ENCODE results near the gene HARS2.

DNA sequence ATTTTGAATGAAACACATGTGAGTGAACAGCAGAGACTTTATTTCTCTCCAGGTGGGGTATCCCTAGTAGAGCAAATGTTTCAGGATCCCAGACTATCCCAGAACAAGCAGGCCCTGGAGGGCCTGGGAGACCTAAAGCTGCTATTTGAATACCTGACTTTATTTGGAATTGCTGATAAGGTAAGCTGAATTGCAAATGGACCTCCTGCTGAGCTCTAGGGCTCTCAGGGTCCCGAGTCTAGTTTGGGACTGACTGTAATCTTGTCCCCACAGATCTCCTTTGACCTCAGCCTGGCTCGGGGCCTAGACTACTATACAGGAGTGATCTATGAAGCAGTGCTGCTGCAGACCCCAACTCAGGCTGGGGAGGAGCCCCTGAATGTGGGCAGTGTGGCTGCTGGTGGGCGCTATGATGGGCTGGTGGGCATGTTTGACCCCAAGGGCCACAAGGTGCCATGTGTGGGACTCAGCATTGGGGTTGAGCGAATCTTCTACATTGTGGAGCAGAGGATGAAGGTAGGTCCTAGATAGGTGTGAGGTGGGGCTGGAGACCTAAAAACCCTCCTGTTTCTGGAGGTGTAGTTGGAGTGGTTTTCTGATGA, 5.7 kb downstream of the HARS2 start:
- TF ChIP-seq CTCF (IDR thresholded peaks at IDR 0.05) (no peak), POLR2A (IDR thresholded peaks at IDR 0.05) (no peak), EP300 (IDR thresholded peaks at IDR 0.05) (no peak)
